ENCODE measurements around the gene KRTAP1-5. TPM values are rescaled to one million over a fixed set of nuclear protein-coding genes. Genes with fewer than 3 reads are reported as not detected.
"Not testable (repeated sequence)": the region's sequence is repeated elsewhere in the genome, so short reads cannot be mapped to it uniquely, and the experiment has no call there.

The KRTAP1-5 gene
- total RNA-seq, 2 donors from 2014 or later: not detected

- not testable (repeated sequence) for ATAC-seq; H3K4me1 Mint-ChIP-seq; DNase-seq; H3K4me3 Mint-ChIP-seq; H3K27ac Mint-ChIP-seq; H3K36me3 Mint-ChIP-seq (ENCODE audit: low read depth); H3K9me3 ChIP-seq (ENCODE audit: control insufficient read depth, low read length, poor library complexity, severe bottlenecking)
- peaks cover 42% of the 10 kb centered on the region for H3K27me3 Mint-ChIP-seq
These were observed 32.5 kb upstream of the KRTAP1-5 start for GRCh38 chr17:41059276-41060051.

- peaks cover 4% of the 10 kb centered on the region for H3K4me1 Mint-ChIP-seq
- peaks cover 42% of the 10 kb centered on the region for H3K27me3 Mint-ChIP-seq
- no peaks in the 10 kb centered on the region for H3K9me3 ChIP-seq (ENCODE audit: control insufficient read depth, low read length, poor library complexity, severe bottlenecking)
These were observed 31.7 kb upstream of the KRTAP1-5 start for GRCh38 chr17:41058741-41059140.

GRCh38 chr17:41057547-41057946 is 30.5 kb upstream of the KRTAP1-5 start:
- ATAC-seq (no peak), DNase-seq (no peak)
- Mint-ChIP-seq H3K27ac (no peak overlapping the region), H3K4me3 (no peak overlapping the region), H3K36me3 (ENCODE audit: low read depth) (peaks cover 3% of the 10 kb centered on the region), H3K27me3 (peaks cover 42% of the 10 kb centered on the region), H3K4me1 (peaks cover 4% of the 10 kb centered on the region)
- H3K9me3 ChIP-seq (ENCODE audit: control insufficient read depth, low read length, poor library complexity, severe bottlenecking): no peaks in the 10 kb centered on the region

More at GRCh38 chr17:41058741-41059140, 31.7 kb upstream of the KRTAP1-5 start:
- DNase-seq (no peak), ATAC-seq (no peak)
- H3K36me3 Mint-ChIP-seq (ENCODE audit: low read depth): peaks cover 3% of the 10 kb centered on the region
- no peak overlapping the region for H3K4me3 Mint-ChIP-seq
- H3K27ac Mint-ChIP-seq: no peak overlapping the region

GRCh38 chr17:41055130-41055529 is 28.1 kb upstream of the KRTAP1-5 start, which contains the start of gene KRTAP2-2:
KRTAP2-2 (minus strand) TSS chr17:41055230; CDS start chr17:41055211, 19 bp downstream.
- ATAC-seq: not testable (repeated sequence)

GRCh38 chr17:41054556-41054955 is 27.5 kb upstream of the KRTAP1-5 start:
- peaks cover 34% of the 10 kb centered on the region for H3K27me3 Mint-ChIP-seq
- H3K4me1 Mint-ChIP-seq; H3K9me3 ChIP-seq (ENCODE audit: control insufficient read depth, low read length, poor library complexity, severe bottlenecking); H3K36me3 Mint-ChIP-seq (ENCODE audit: low read depth); DNase-seq; H3K4me3 Mint-ChIP-seq; ATAC-seq; H3K27ac Mint-ChIP-seq: not testable (repeated sequence)

More at GRCh38 chr17:41055130-41055529, 28.1 kb upstream of the KRTAP1-5 start, which contains the start of gene KRTAP2-2:
- H3K9me3 ChIP-seq (ENCODE audit: control insufficient read depth, low read length, poor library complexity, severe bottlenecking); DNase-seq; H3K27ac Mint-ChIP-seq; H3K36me3 Mint-ChIP-seq (ENCODE audit: low read depth); H3K4me3 Mint-ChIP-seq; H3K4me1 Mint-ChIP-seq: not testable (repeated sequence)
- H3K27me3 Mint-ChIP-seq: peaks cover 32% of the 10 kb centered on the region

- no peak overlapping the region for H3K27ac Mint-ChIP-seq
- no peak overlapping the region for H3K4me3 Mint-ChIP-seq
- no peaks in the 10 kb centered on the region for H3K9me3 ChIP-seq (ENCODE audit: control insufficient read depth, low read length, poor library complexity, severe bottlenecking)
- DNase-seq (no peak), ATAC-seq (no peak)
- H3K27me3 Mint-ChIP-seq: peaks cover 31% of the 10 kb centered on the region
- H3K36me3 Mint-ChIP-seq (ENCODE audit: low read depth): no peaks in the 10 kb centered on the region
- H3K4me1 Mint-ChIP-seq: no peaks in the 10 kb centered on the region
These were observed 27.0 kb upstream of the KRTAP1-5 start for GRCh38 chr17:41054025-41054424.

GRCh38 chr17:41052566-41052965 is 25.6 kb upstream of the KRTAP1-5 start:
- ATAC-seq: no peak
- no peaks in the 10 kb centered on the region for H3K36me3 Mint-ChIP-seq (ENCODE audit: low read depth)
- H3K4me1 Mint-ChIP-seq: no peaks in the 10 kb centered on the region
- no peak overlapping the region for H3K4me3 Mint-ChIP-seq
- no peak overlapping the region for H3K27ac Mint-ChIP-seq
- no peaks in the 10 kb centered on the region for H3K9me3 ChIP-seq (ENCODE audit: control insufficient read depth, low read length, poor library complexity, severe bottlenecking)
- DNase-seq: no peak
- peaks cover 38% of the 10 kb centered on the region for H3K27me3 Mint-ChIP-seq

- ATAC-seq (no peak), DNase-seq (no peak)
- Mint-ChIP-seq H3K27me3 (peaks cover 48% of the 10 kb centered on the region), H3K4me1 (no peaks in the 10 kb centered on the region), H3K36me3 (ENCODE audit: low read depth) (no peaks in the 10 kb centered on the region), H3K27ac (no peak overlapping the region), H3K4me3 (no peak overlapping the region)
- no peaks in the 10 kb centered on the region for H3K9me3 ChIP-seq (ENCODE audit: control insufficient read depth, low read length, poor library complexity, severe bottlenecking)
These were observed 22.1 kb upstream of the KRTAP1-5 start for GRCh38 chr17:41049110-41049509.

GRCh38 chr17:41048441-41048840 is 21.4 kb upstream of the KRTAP1-5 start:
- Mint-ChIP-seq H3K4me3 (no peak overlapping the region), H3K36me3 (ENCODE audit: low read depth) (no peaks in the 10 kb centered on the region), H3K4me1 (no peaks in the 10 kb centered on the region), H3K27ac (no peak overlapping the region), H3K27me3 (peaks cover 48% of the 10 kb centered on the region)
- no peaks in the 10 kb centered on the region for H3K9me3 ChIP-seq (ENCODE audit: control insufficient read depth, low read length, poor library complexity, severe bottlenecking)
- no peak for DNase-seq
- no peak for ATAC-seq

GRCh38 chr17:41046735-41047465 is 19.9 kb upstream of the KRTAP1-5 start, which contains the start of gene KRTAP2-1:
KRTAP2-1 (minus strand) TSS chr17:41047316; CDS start chr17:41047267, 49 bp downstream.
- ATAC-seq; H3K4me1 Mint-ChIP-seq; H3K4me3 Mint-ChIP-seq; DNase-seq; H3K9me3 ChIP-seq (ENCODE audit: control insufficient read depth, low read length, poor library complexity, severe bottlenecking); H3K36me3 Mint-ChIP-seq (ENCODE audit: low read depth); H3K27ac Mint-ChIP-seq: not testable (repeated sequence)
- peaks cover 43% of the 10 kb centered on the region for H3K27me3 Mint-ChIP-seq

- no peaks in the 10 kb centered on the region for H3K4me1 Mint-ChIP-seq
- peaks cover 2% of the 10 kb centered on the region for H3K36me3 Mint-ChIP-seq (ENCODE audit: low read depth)
These were observed 15.9 kb upstream of the KRTAP1-5 start for GRCh38 chr17:41042953-41043352.

GRCh38 chr17:41040783-41041571 is 14.0 kb upstream of the KRTAP1-5 start, which contains the start of gene KRTAP1-1:
KRTAP1-1 (minus strand) TSS chr17:41041450; CDS start chr17:41041397, 53 bp downstream.
- not testable (repeated sequence) for ATAC-seq; H3K4me1 Mint-ChIP-seq; DNase-seq; H3K36me3 Mint-ChIP-seq (ENCODE audit: low read depth); H3K27ac Mint-ChIP-seq; H3K9me3 ChIP-seq (ENCODE audit: control insufficient read depth, low read length, poor library complexity, severe bottlenecking); H3K4me3 Mint-ChIP-seq
- peaks cover 27% of the 10 kb centered on the region for H3K27me3 Mint-ChIP-seq

More at GRCh38 chr17:41042953-41043352, 15.9 kb upstream of the KRTAP1-5 start:
- no peaks in the 10 kb centered on the region for H3K9me3 ChIP-seq (ENCODE audit: control insufficient read depth, low read length, poor library complexity, severe bottlenecking)
- Mint-ChIP-seq H3K27ac (no peak overlapping the region), H3K4me3 (no peak overlapping the region), H3K27me3 (peaks cover 32% of the 10 kb centered on the region)
- DNase-seq: no peak
- ATAC-seq: no peak

All from T-helper 17 cell (primary cell).